ENCODE results near the gene R3HDM4.

GRCh38 chr19:912181-913079, 589 bp downstream of the R3HDM4 start:
- TF ChIP-seq CTCF (conservative IDR thresholded peaks at IDR 0.05 in 1 of 2, IDR thresholded peaks at IDR 0.05 in 1 of 2; ENCODE audit: extremely low read depth in 1 of 2, insufficient read depth in 1 of 2, low read depth in 1 of 2, low read length in 2 of 2) = no peak
- no peak for TF ChIP-seq EZH2 (IDR thresholded peaks at IDR 0.05; ENCODE audit: borderline replicate concordance, low read length)
